MCF 10A (cell line): Measurements from ENCODE around the gene PHOX2A. TPM values are rescaled to one million over a fixed set of nuclear protein-coding genes. Genes with fewer than 3 reads are reported as not detected.
A peak's percentile ranks its signal among the peaks of the same experiment; 100 is the strongest.
"Not testable (repeated sequence)": the region's sequence is repeated elsewhere in the genome, so short reads cannot be mapped to it uniquely, and the experiment has no call there.

Source experiments
- Bru-seq: library from RNA; stranded (reverse); fragments of 400-500 nt; gene quantifications from one replicate; lab custom pipeline; 2021; lab: Mats Ljungman, UMichigan
- BruChase-seq, 2 experiments: library from RNA; stranded (reverse); fragments of 400-500 nt; gene quantifications; one replicate each; lab custom pipeline; 2021; lab: Mats Ljungman, UMichigan
- BruUV-seq: library from RNA; stranded (reverse); fragments of 400-500 nt; replicated peaks from 2 replicates; lab custom pipeline; 2021; lab: Mats Ljungman, UMichigan
- CTCF ChIA-PET: fragments of 300-600 bp; sonication (Branson Sonifier 250); formaldehyde crosslinking; extraction: SDS; loops from one replicate; lab custom pipeline; 2021; ENCODE audit warnings: antibody characterized with exemption, inconsistent platforms; lab: Yijun Ruan, JAX
- POLR2A ChIA-PET: fragments of 300-600, 350-650 bp; sonication (Branson Sonifier 250); formaldehyde crosslinking; extraction: SDS; loops from one replicate; lab custom pipeline; 2020; ENCODE audit warnings: antibody characterized with exemption, inconsistent platforms; lab: Yijun Ruan, JAX
- DNase-seq: peaks from one replicate; pipeline ENCODE4 v3.0.0-alpha.2; 2018; ENCODE audit not compliant: unreplicated experiment
- H3K27ac Mint-ChIP-seq: one replicate; pipeline ENCODE4 v1.8.0; 2022; ENCODE audit warnings: mild to moderate bottlenecking, low read depth, mixed read lengths; ENCODE audit not compliant: unreplicated experiment
- H3K27me3 Mint-ChIP-seq: one replicate; pipeline ENCODE4 v1.8.0; 2022; ENCODE audit warnings: mixed read lengths; ENCODE audit not compliant: insufficient read depth, unreplicated experiment
- H3K36me3 Mint-ChIP-seq: one replicate; pipeline ENCODE4 v1.8.0; 2022; ENCODE audit warnings: mild to moderate bottlenecking, moderate library complexity, mixed read lengths; ENCODE audit not compliant: insufficient read depth, unreplicated experiment
- H3K4me1 Mint-ChIP-seq: one replicate; pipeline ENCODE4 v1.8.0; 2022; ENCODE audit warnings: mixed read lengths; ENCODE audit not compliant: insufficient read depth, unreplicated experiment
- H3K4me3 Mint-ChIP-seq: one replicate; pipeline ENCODE4 v1.8.0; 2022; ENCODE audit warnings: mild to moderate bottlenecking, moderate library complexity, mixed read lengths; ENCODE audit not compliant: unreplicated experiment
- H3K9me3 Mint-ChIP-seq: one replicate; pipeline ENCODE4 v1.8.0; 2022; ENCODE audit warnings: mixed read lengths; ENCODE audit not compliant: unreplicated experiment
- CTCF ChIP-seq: fragments of 200-600 bp; IDR thresholded peaks from one replicate; pipeline ENCODE4 v1.8.0; 2022; ENCODE audit warnings: antibody characterized with exemption, mild to moderate bottlenecking; ENCODE audit not compliant: unreplicated experiment
- intact Hi-C: fragments of 100-400 bp; cut with micrococcal nuclease; formaldehyde crosslinking; loops from 2 replicates; pipeline ENCODE4 v1.14.1; 2022
- long read RNA-seq: library from polyadenylated mRNA; stranded (forward); transcript quantifications from one replicate; pipeline ENCODE4 v2.0.0, GENCODE V29; 2022
- total RNA-seq: library from RNA; stranded (reverse); gene quantifications from 2 replicates; pipeline ENCODE4 v1.2.3, GENCODE V29; 2022

PHOX2A gene
- total RNA-seq (not detected in 2 replicates), Bru-seq, nascent RNA (not detected), BruChase-seq, experiment 1, labeled RNA remaining after a 6-hour chase (percentile 11 among the genes with signal in this experiment), BruChase-seq, experiment 2, labeled RNA remaining after a 2-hour chase (not detected)
- long read RNA-seq, result 0 reads

GRCh38 chr11:72244060-72244360, at the start of gene PHOX2A:
TSS of gene PHOX2A (minus strand) at chr11:72244176. CDS start at chr11:72244004, 172 bp downstream.
- Mint-ChIP-seq H3K27ac (no peak within 1 kb of the TSS), H3K36me3 (peaks cover 6% of the 10 kb centered on the region), H3K4me3 (no peak within 1 kb of the TSS), H3K4me1 (peaks cover 6% of the 10 kb centered on the region), H3K9me3 (no peaks in the 10 kb centered on the region), H3K27me3 (no peaks in the 10 kb centered on the region)
- no TSS peak for BruUV-seq
- no peak for TF ChIP-seq CTCF
- no peak for DNase-seq
- intact Hi-C loops, result no loop called here
- ChIA-PET POLR2A (no interaction called here), CTCF (interaction anchor here (1.2 kb wide), 1 partner anchor 219 kb away, joined by 3 read pairs; no protein-coding TSS in a partner anchor)

- CTCF ChIA-PET, result interaction anchor here (1.0 to 1.3 kb wide), 2 partner anchors 121 kb away, joined by 3 to 5 read pairs; no protein-coding TSS in a partner anchor
Observed at GRCh38 chr11:72293391-72293790, 49.4 kb upstream of the PHOX2A start.

GRCh38 chr11:72292106-72292785, 48.3 kb upstream of the PHOX2A start:
- CTCF ChIA-PET, result interaction anchor here (0.7 to 1.3 kb wide), 4 partner anchors 9 to 138 kb away, joined by 3 to 5 read pairs (median 4); no protein-coding TSS in a partner anchor
- Mint-ChIP-seq H3K36me3 (peaks cover 16% of the 10 kb centered on the region), H3K27me3 (no peaks in the 10 kb centered on the region), H3K4me3 (no peak overlapping the region), H3K27ac (no peak overlapping the region), H3K9me3 (no peaks in the 10 kb centered on the region), H3K4me1 (no peaks in the 10 kb centered on the region)
- intact Hi-C loops, result no loop called here
- no peak for TF ChIP-seq CTCF
- no peak for DNase-seq
- POLR2A ChIA-PET, result no interaction called here
- BruUV-seq, result no TSS peak

More at GRCh38 chr11:72293391-72293790, 49.4 kb upstream of the PHOX2A start:
- H3K27ac Mint-ChIP-seq, result no peak overlapping the region
- H3K27me3 Mint-ChIP-seq, result no peaks in the 10 kb centered on the region
- intact Hi-C loops, result no loop called here
- TF ChIP-seq CTCF, result no peak
- DNase-seq, result no peak
- peaks cover 16% of the 10 kb centered on the region for H3K36me3 Mint-ChIP-seq
- H3K4me1 Mint-ChIP-seq, result no peaks in the 10 kb centered on the region
- BruUV-seq, result no TSS peak
- POLR2A ChIA-PET, result no interaction called here
- H3K9me3 Mint-ChIP-seq, result no peaks in the 10 kb centered on the region
- no peak overlapping the region for H3K4me3 Mint-ChIP-seq

GRCh38 chr11:72290741-72291140, 46.8 kb upstream of the PHOX2A start:
- H3K27me3 Mint-ChIP-seq, intact Hi-C loops, H3K27ac Mint-ChIP-seq, H3K4me3 Mint-ChIP-seq, BruUV-seq, H3K9me3 Mint-ChIP-seq, POLR2A ChIA-PET, H3K4me1 Mint-ChIP-seq: not testable (repeated sequence)
- peaks cover 16% of the 10 kb centered on the region for H3K36me3 Mint-ChIP-seq
- DNase-seq, result peak; percentile 26
- TF ChIP-seq CTCF, result peak; percentile 41
- CTCF ChIA-PET, result interaction anchor here (0.7 to 1.5 kb wide), 2 partner anchors 26 to 257 kb away, joined by 3 to 5 read pairs; no protein-coding TSS in a partner anchor
